Measurements from ENCODE around the gene UQCC3. TPM values are rescaled to one million over a fixed set of nuclear protein-coding genes. Genes with fewer than 3 reads are reported as not detected.

Gene UQCC3
- total and polyA plus RNA-seq, 8 donors = 4.2 to 49.8 (median 18.6) TPM

DNA sequence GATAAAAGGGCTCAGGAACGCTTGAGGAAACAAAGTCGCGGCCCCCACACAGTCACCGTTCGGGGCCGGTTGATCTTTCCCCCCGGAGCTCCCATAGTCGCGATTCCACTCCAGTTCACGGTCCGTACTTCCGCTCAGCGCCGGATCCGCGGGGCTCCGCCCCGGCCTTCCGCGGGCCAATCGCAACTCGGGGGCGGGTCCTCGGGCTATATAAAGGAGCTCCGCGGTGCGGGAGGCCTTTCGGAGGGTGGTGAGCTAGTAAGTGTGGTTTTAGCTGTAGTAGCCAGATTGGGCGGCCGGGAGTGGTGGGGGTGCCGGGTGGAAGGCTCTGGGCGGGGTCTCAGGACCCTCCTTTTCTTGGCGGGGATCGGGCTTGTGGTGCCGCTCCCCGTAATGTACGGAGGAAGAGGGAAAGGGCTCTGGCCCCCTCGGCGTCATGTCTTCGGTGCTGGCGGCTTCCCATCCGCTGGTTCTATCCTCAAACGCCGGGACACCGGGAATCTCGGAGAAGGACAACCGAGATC is 6.3 kb upstream of the UQCC3 start, which contains the start of the genes C11orf98 and CSKMT:
C11orf98 (minus strand) TSS at position 136 of the 524 bp plus-strand sequence; CDS start at position 95, 41 bp downstream.
CSKMT (plus strand) TSS at position 238 of the 524 bp plus-strand sequence. CDS start 568 bp downstream, outside the sequence.
- H3K36me3 ChIP-seq = peaks cover 9 to 42% (median 29%) of the 10 kb centered on the region in 4 donors
- peak within 1 kb of the TSS; percentile 91 to 97 (median 94) for H3K27ac ChIP-seq
- H3K9me3 ChIP-seq = no peaks in the 10 kb centered on the region
- DNase-seq = peak; percentile 95 to 98
- intact Hi-C loops (cut with DNase I; ENCODE audit: low total_unique reads) = no loop called here
- peaks cover 30 to 62% (median 56%) of the 10 kb centered on the region in 4 donors for H3K4me1 ChIP-seq
- peak within 1 kb of the TSS; percentile 78 to 94 (median 83) for H3K4me3 ChIP-seq
- TF ChIP-seq POLR2A (IDR thresholded peaks at IDR 0.05) = peak in 2 of 4 donors; percentile 92 to 93
- TF ChIP-seq, protein P1, sequence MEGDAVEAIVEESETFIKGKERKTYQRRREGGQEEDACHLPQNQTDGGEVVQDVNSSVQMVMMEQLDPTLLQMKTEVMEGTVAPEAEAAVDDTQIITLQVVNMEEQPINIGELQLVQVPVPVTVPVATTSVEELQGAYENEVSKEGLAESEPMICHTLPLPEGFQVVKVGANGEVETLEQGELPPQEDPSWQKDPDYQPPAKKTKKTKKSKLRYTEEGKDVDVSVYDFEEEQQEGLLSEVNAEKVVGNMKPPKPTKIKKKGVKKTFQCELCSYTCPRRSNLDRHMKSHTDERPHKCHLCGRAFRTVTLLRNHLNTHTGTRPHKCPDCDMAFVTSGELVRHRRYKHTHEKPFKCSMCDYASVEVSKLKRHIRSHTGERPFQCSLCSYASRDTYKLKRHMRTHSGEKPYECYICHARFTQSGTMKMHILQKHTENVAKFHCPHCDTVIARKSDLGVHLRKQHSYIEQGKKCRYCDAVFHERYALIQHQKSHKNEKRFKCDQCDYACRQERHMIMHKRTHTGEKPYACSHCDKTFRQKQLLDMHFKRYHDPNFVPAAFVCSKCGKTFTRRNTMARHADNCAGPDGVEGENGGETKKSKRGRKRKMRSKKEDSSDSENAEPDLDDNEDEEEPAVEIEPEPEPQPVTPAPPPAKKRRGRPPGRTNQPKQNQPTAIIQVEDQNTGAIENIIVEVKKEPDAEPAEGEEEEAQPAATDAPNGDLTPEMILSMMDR (IDR thresholded peaks at IDR 0.05) = no peak
- TF ChIP-seq POLR2AphosphoS5 (IDR thresholded peaks at IDR 0.05) = peak; percentile 90 to 100 (median 100)
- no peak for TF ChIP-seq EP300 (IDR thresholded peaks at IDR 0.05)
- no peaks in the 10 kb centered on the region for H3K27me3 ChIP-seq
- WGBS, 5 donors = 0 to 1% (median 0%) methylated on average over 22 to 47 of the region's 47 CpGs

DNA sequence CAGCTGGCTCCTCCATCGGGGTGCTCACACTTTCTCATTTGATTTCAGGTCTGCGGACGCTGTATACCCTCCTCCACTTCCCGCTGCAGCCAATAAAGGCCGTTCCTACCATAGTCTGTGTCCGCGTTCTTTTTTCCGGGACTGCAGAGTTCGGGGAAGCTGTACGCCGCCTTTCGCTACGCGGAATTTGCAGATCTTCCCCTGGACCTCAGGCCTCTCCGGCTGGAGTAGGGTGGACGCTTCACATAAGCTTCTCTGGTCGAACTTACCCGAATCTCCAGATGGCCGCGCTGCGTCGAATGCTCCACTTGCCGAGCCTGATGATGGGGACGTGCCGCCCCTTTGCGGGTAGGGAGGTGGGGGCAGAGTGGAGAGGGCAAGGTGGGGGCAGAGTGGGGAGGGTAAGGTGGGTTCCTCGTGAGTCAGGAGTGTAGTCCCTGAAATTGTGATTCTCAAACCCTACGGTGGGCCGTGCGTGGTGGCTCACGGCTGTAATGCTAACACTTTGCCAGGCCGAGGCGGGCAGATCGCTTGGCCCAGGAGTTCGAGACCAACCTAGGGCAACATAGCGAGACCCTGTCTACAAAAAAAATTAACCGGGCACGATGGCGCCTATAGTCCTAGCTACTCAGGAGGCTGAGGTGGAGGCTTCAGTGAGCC is 5.7 kb upstream of the UQCC3 start:
- Histone ChIP-seq H3K27me3 (no peaks in the 10 kb centered on the region), H3K9me3 (no peaks in the 10 kb centered on the region), H3K27ac (peak overlapping the region; percentile 91 to 97 (median 94)), H3K36me3 (peaks cover 9 to 42% (median 29%) of the 10 kb centered on the region in 4 donors), H3K4me3 (peak overlapping the region; percentile 78 to 94 (median 83)), H3K4me1 (peaks cover 36 to 68% (median 62%) of the 10 kb centered on the region in 4 donors)
- TF ChIP-seq POLR2A (IDR thresholded peaks at IDR 0.05) (no peak), EP300 (IDR thresholded peaks at IDR 0.05) (no peak), POLR2AphosphoS5 (IDR thresholded peaks at IDR 0.05) (no peak)
- TF ChIP-seq, protein P1 (IDR thresholded peaks at IDR 0.05) = no peak
- DNase-seq = peak; percentile 50 to 82
- intact Hi-C loops (cut with DNase I; ENCODE audit: low total_unique reads) = no loop called here
- WGBS, 5 donors = 0 to 3% (median 2%) methylated on average over 39 of the region's 39 CpGs

DNA sequence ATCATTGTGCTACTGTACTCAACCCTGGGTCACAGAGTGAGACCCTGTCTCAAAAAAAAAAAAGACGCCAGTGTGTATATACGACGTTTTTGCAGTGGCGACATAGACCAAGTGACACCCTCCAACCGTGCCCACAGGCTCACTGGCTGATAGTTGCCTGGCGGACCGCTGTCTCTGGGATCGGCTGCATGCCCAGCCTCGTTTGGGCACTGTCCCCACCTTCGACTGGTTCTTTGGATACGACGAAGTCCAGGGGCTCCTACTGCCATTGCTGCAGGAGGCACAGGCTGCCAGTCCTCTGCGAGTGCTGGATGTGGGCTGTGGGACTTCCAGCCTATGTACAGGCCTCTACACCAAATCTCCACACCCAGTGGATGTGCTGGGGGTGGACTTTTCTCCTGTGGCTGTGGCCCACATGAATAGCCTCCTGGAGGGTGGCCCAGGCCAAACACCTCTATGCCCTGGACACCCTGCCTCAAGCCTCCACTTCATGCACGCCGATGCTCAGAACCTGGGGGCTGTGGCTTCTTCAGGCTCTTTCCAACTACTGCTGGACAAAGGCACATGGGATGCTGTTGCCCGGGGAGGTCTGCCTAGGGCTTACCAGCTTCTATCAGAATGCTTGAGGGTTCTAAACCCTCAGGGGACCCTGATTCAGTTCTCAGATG is 5.1 kb upstream of the UQCC3 start:
- H3K27ac ChIP-seq = peak overlapping the region; percentile 91 to 97 (median 94)
- DNase-seq = no peak
- intact Hi-C loops (cut with DNase I; ENCODE audit: low total_unique reads) = no loop called here
- peak overlapping the region; percentile 78 to 94 (median 83) for H3K4me3 ChIP-seq
- peaks cover 40 to 72% (median 67%) of the 10 kb centered on the region in 4 donors for H3K4me1 ChIP-seq
- peaks cover 9 to 36% (median 28%) of the 10 kb centered on the region in 4 donors for H3K36me3 ChIP-seq
- no peaks in the 10 kb centered on the region for H3K27me3 ChIP-seq
- WGBS, 5 donors = 27 to 40% (median 34%) methylated on average over 16 of the region's 16 CpGs
- no peaks in the 10 kb centered on the region for H3K9me3 ChIP-seq
- TF ChIP-seq POLR2A (IDR thresholded peaks at IDR 0.05) = no peak
- no peak for TF ChIP-seq EP300 (IDR thresholded peaks at IDR 0.05)
- TF ChIP-seq, protein P1 (IDR thresholded peaks at IDR 0.05) = no peak

DNA sequence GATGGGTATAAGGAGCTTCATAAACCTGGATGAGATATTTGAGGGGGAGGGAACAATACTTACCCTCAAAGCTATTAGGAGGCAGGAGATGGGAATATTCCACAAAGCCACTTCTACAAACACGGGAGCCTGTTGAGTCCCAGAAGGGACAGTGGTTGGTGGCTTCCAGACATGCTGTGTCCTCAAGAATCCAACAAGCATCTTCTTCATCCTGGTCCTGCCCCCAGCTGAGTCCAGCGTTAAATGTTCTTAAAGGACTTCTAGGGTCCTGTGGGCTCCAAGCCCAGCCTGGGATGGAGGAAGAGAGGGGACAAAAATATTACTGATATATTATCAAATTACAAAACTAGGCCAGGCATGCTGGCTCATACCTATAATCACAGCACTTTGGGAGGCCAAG is 4.0 kb upstream of the UQCC3 start:
- H3K4me3 ChIP-seq = peak overlapping the region in 1 of 4 donors; percentile 84
- H3K4me1 ChIP-seq = peaks cover 41 to 74% (median 72%) of the 10 kb centered on the region in 4 donors
- DNase-seq = no peak
- intact Hi-C loops (cut with DNase I; ENCODE audit: low total_unique reads) = no loop called here
- H3K9me3 ChIP-seq = no peaks in the 10 kb centered on the region
- H3K36me3 ChIP-seq = peaks cover 8 to 26% (median 19%) of the 10 kb centered on the region in 4 donors
- H3K27me3 ChIP-seq = no peaks in the 10 kb centered on the region
- WGBS, 5 donors = 69 to 90% (median 79%) methylated on average over 2 of the region's 2 CpGs
- H3K27ac ChIP-seq = peak overlapping the region in 2 of 5 donors; percentile 38 to 97
- no peak for TF ChIP-seq POLR2AphosphoS5 (IDR thresholded peaks at IDR 0.05)
